Measurements from ENCODE around the gene PRRC2B.

DNA sequence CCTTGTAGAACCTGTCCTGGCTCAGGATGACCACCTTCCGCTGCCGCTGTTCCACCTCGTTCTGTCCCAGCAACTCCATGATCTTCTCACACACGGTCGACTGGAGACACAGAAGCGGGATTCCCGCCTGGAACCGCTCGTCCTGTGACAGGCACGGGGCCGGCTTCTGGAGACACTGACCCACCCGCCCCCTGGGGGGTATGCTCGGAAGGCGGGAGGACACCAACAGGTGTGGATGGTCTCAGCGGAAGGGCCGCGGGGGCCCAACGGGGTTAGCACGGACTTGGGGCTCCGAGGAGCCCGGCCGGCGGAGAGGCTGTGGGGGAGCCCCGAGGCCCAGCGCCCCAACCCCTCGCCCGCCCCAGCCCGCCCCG is 136.6 kb downstream of the PRRC2B start:
- no peak for TF ChIP-seq POLR2A (IDR thresholded peaks at IDR 0.05; ENCODE audit: low read length)
- no peak for TF ChIP-seq GATA1 (IDR thresholded peaks at IDR 0.05; ENCODE audit: low read depth, low read length)

Data from erythroblast (primary cell).